GM18498 (cell line): ENCODE results near the gene LRRC49.
"Not testable (repeated sequence)": the region's sequence is repeated elsewhere in the genome, so short reads cannot be mapped to it uniquely, and the experiment has no call there.

ENCODE experiments used
- ATAC-seq: cut with Tn5 transposase; IDR thresholded peaks from one replicate; pipeline ENCODE4 v1.9.1; 2021; ENCODE audit warnings: mild to moderate bottlenecking, moderate library complexity; ENCODE audit not compliant: unreplicated experiment

Gene LRRC49

GRCh38 chr15:70974004-70974832 is 81.6 kb downstream of the LRRC49 start:
- ATAC-seq = no peak

GRCh38 chr15:70976851-70977250 is 84.2 kb downstream of the LRRC49 start:
- no peak for ATAC-seq

GRCh38 chr15:70995383-70995970 is 102.9 kb downstream of the LRRC49 start:
- ATAC-seq = no peak

- no peak for ATAC-seq
Measured at GRCh38 chr15:70998319-70998718, 105.7 kb downstream of the LRRC49 start.

- ATAC-seq = no peak
Measured at GRCh38 chr15:71002316-71002715, 109.7 kb downstream of the LRRC49 start.

- no peak for ATAC-seq
Measured at GRCh38 chr15:71003319-71003718, 110.7 kb downstream of the LRRC49 start.

GRCh38 chr15:71004506-71004905 is 111.9 kb downstream of the LRRC49 start:
- not testable (repeated sequence) for ATAC-seq

- no peak for ATAC-seq
Measured at GRCh38 chr15:71005895-71006294, 113.3 kb downstream of the LRRC49 start.

GRCh38 chr15:71008250-71008870 is 115.7 kb downstream of the LRRC49 start:
- no peak for ATAC-seq

- ATAC-seq = no peak
Measured at GRCh38 chr15:71010472-71010871, 117.8 kb downstream of the LRRC49 start.

- no peak for ATAC-seq
Measured at GRCh38 chr15:71010997-71011396, 118.4 kb downstream of the LRRC49 start.

GRCh38 chr15:71011503-71012155 is 119.0 kb downstream of the LRRC49 start:
- no peak for ATAC-seq

GRCh38 chr15:71013446-71013845 is 120.8 kb downstream of the LRRC49 start:
- no peak for ATAC-seq

GRCh38 chr15:71015342-71015741 is 122.7 kb downstream of the LRRC49 start:
- no peak for ATAC-seq

- not testable (repeated sequence) for ATAC-seq
Measured at GRCh38 chr15:71031232-71031631, 138.6 kb downstream of the LRRC49 start.

- ATAC-seq = not testable (repeated sequence)
Measured at GRCh38 chr15:71035478-71035877, 142.9 kb downstream of the LRRC49 start.

GRCh38 chr15:71042356-71042922 is 149.8 kb downstream of the LRRC49 start:
- no peak for ATAC-seq

- ATAC-seq = no peak
Measured at GRCh38 chr15:71043373-71043772, 150.7 kb downstream of the LRRC49 start.

- ATAC-seq = no peak
Measured at GRCh38 chr15:71044006-71044405, 151.4 kb downstream of the LRRC49 start.

- ATAC-seq = not testable (repeated sequence)
Measured at GRCh38 chr15:71046146-71046545, 153.5 kb downstream of the LRRC49 start.
